Tibial nerve (tissue), 3 donors: ENCODE measurements around the gene STAT5A.

ENCODE experiments used
- CTCF ChIP-seq, 5 experiments: fragments of 200-600 bp in 3 of 5; fragments of 450-650 bp in 2 of 5; sonication (generic) in 3 of 5; IDR thresholded peaks; one replicate each; pipeline ENCODE4 v1.5.1; 2016 to 2019; ENCODE audit warnings: antibody characterized with exemption in 5 of 5, mild to moderate bottlenecking in 3 of 5, moderate library complexity in 2 of 5
- POLR2A ChIP-seq, 2 donors: fragments of 450-650 bp; IDR thresholded peaks; one replicate each; pipeline ENCODE4 v1.6.1; 2017; ENCODE audit warnings: antibody characterized with exemption in 2 of 2, mild to moderate bottlenecking in 2 of 2, moderate library complexity in 2 of 2

GRCh38 chr17:42312285-42313130 is 24.2 kb downstream of the STAT5A start:
- TF ChIP-seq CTCF (IDR thresholded peaks at IDR 0.05) (peak; percentile 68 to 91 (median 73)), POLR2A (IDR thresholded peaks at IDR 0.05) (no peak)
